CD4-positive, alpha-beta T cell (primary cell): Measurements from ENCODE around the gene SERTM2. TPM values are rescaled to one million over a fixed set of nuclear protein-coding genes. Genes with fewer than 3 reads are reported as not detected.
A peak's percentile ranks its signal among the peaks of the same experiment; 100 is the strongest.

ENCODE experiments used
- ATAC-seq: fragments of 200-7000 bp; cut with Tn5 transposase; one replicate; pipeline ENCODE4 v1.10.0; 2022; ENCODE audit warnings: mild to moderate bottlenecking; ENCODE audit not compliant: poor library complexity
- CTCF ChIA-PET: fragments of 350-600 bp; sonication (Branson Sonifier 250); formaldehyde crosslinking; loops from one replicate; lab custom pipeline; 2021; ENCODE audit warnings: antibody characterized with exemption, inconsistent platforms; lab: Charles Lee
- POLR2A ChIA-PET: fragments of 350-600 bp; sonication (Branson Sonifier 250); formaldehyde crosslinking; loops from one replicate; lab custom pipeline; 2021; ENCODE audit warnings: antibody characterized with exemption, inconsistent platforms; lab: Charles Lee
- DNase-seq, 14 experiments: peaks; one replicate each; pipeline ENCODE4 v3.0.0-alpha.2; 2013 to 2020; ENCODE audit warnings: mixed read lengths in 2 of 14
- H3K27ac ChIP-seq, 2 donors: one replicate each; pipeline versions ENCODE4 v1.5.1 to v1.7.0; 2013; ENCODE audit warnings: low read length in 2 of 2, low read depth in 1 of 2, mild to moderate bottlenecking in 1 of 2
- H3K27me3 ChIP-seq, 2 experiments: 1 replicate in 1 of 2; 2 replicates in 1 of 2; pipeline versions ENCODE4 v1.6.1 to v1.7.0; 2013; ENCODE audit warnings: low read length in 2 of 2, control low read depth in 1 of 2, mild to moderate bottlenecking in 1 of 2, moderate library complexity in 1 of 2; ENCODE audit not compliant: insufficient read depth in 2 of 2, control insufficient read depth in 1 of 2
- H3K36me3 ChIP-seq: one replicate; pipeline ENCODE4 v1.6.1; 2013; ENCODE audit warnings: low read length, control low read depth; ENCODE audit not compliant: insufficient read depth
- H3K4me1 ChIP-seq: one replicate; pipeline ENCODE4 v1.6.1; 2013; ENCODE audit warnings: low read length, control low read depth; ENCODE audit not compliant: insufficient read depth
- H3K4me3 ChIP-seq: one replicate; pipeline ENCODE4 v1.5.1; 2013; ENCODE audit warnings: mild to moderate bottlenecking, low read length, moderate library complexity
- H3K9me3 ChIP-seq, 2 experiments: 1 replicate in 1 of 2; 2 replicates in 1 of 2; pipeline versions ENCODE4 v1.6.1 to v1.7.0; 2013; ENCODE audit warnings: low read length in 2 of 2, mild to moderate bottlenecking in 2 of 2, control low read depth in 1 of 2, moderate library complexity in 1 of 2; ENCODE audit not compliant: control insufficient read depth in 1 of 2, insufficient read depth in 1 of 2
- H3K27ac Mint-ChIP-seq: one replicate; pipeline ENCODE4 v1.8.0; 2020; ENCODE audit warnings: mixed read lengths
- H3K27me3 Mint-ChIP-seq: one replicate; pipeline ENCODE4 v1.8.0; 2021; ENCODE audit warnings: mixed read lengths
- H3K36me3 Mint-ChIP-seq: one replicate; pipeline ENCODE4 v1.8.0; 2021; ENCODE audit warnings: low read depth, mixed read lengths
- H3K4me1 Mint-ChIP-seq: one replicate; pipeline ENCODE4 v1.8.0; 2021; ENCODE audit warnings: low read depth, mixed read lengths
- H3K4me3 Mint-ChIP-seq: one replicate; pipeline ENCODE4 v1.8.0; 2020; ENCODE audit warnings: mild to moderate bottlenecking, mixed read lengths
- H3K9me3 Mint-ChIP-seq: one replicate; pipeline ENCODE4 v1.8.0; 2020; ENCODE audit warnings: mixed read lengths
- intact Hi-C, 2 experiments: fragments of 100-400 bp; cut with DNase I in 1 of 2; cut with micrococcal nuclease in 1 of 2; formaldehyde crosslinking; loops; one replicate each; pipeline versions ENCODE4 v1.15.1 to v1.9.0; 2023 to 2025; cut with DNase I, micrococcal nuclease
- total RNA-seq, 174 experiments: library from RNA in 2 of 174; stranded (reverse) in 2 of 174; gene quantifications; one replicate each; pipeline ENCODE4 v1.2.3 and lab custom pipeline; 2021 to 2026
- TF ChIP-seq, protein P1 (sequence below): fragments of 200-600 bp; IDR thresholded peaks from one replicate; pipeline ENCODE4 v1.8.0; 2022; ENCODE audit warnings: antibody characterized with exemption, mild to moderate bottlenecking

SERTM2 gene
- total RNA-seq, 2 experiments from 2014 or later, result not detected

DNA sequence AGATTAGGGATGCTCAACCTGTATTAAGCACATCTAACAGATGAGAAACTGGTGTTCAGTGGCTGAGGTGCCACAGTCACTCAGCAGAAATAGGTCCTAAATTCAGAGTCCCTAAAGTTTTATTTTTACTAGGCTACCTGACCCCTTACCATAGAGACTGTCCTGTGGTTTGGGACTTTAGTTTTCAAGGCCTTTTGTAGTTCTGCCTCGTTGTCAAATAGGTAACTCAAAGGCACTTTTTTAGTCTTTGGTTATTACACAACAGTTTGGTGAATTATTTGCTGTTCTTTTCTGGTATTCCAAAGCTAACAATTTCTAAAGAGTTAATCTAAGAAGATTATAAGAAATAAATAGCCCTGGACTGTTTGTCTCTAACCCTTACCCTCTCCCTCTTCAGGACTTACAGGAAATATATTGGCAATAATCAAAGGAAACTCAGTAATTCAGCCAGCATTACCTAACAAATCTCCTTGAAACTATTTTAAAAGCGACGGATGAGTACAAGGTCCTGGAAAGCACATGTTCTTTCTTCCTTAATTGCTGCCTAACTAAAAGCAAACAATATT is 12.8 kb upstream of the SERTM2 start:
- H3K4me3 Mint-ChIP-seq, result no peak overlapping the region
- TF ChIP-seq, protein P1, sequence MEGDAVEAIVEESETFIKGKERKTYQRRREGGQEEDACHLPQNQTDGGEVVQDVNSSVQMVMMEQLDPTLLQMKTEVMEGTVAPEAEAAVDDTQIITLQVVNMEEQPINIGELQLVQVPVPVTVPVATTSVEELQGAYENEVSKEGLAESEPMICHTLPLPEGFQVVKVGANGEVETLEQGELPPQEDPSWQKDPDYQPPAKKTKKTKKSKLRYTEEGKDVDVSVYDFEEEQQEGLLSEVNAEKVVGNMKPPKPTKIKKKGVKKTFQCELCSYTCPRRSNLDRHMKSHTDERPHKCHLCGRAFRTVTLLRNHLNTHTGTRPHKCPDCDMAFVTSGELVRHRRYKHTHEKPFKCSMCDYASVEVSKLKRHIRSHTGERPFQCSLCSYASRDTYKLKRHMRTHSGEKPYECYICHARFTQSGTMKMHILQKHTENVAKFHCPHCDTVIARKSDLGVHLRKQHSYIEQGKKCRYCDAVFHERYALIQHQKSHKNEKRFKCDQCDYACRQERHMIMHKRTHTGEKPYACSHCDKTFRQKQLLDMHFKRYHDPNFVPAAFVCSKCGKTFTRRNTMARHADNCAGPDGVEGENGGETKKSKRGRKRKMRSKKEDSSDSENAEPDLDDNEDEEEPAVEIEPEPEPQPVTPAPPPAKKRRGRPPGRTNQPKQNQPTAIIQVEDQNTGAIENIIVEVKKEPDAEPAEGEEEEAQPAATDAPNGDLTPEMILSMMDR, result no peak
- H3K36me3 Mint-ChIP-seq, result no peaks in the 10 kb centered on the region
- CTCF ChIA-PET, result interaction anchor here (0.7 kb wide), 1 partner anchor 173 kb away, joined by 3 read pairs; no protein-coding TSS in a partner anchor
- Histone ChIP-seq H3K4me3 (no peak overlapping the region), H3K9me3 (no peaks in the 10 kb centered on the region), H3K27ac (no peak overlapping the region), H3K27me3 (no peaks in the 10 kb centered on the region), H3K4me1 (no peaks in the 10 kb centered on the region), H3K36me3 (no peaks in the 10 kb centered on the region)
- intact Hi-C loops, result no loop called here
- DNase-seq (no peak), ATAC-seq (no peak)
- POLR2A ChIA-PET, result no interaction called here
- no peaks in the 10 kb centered on the region for H3K9me3 Mint-ChIP-seq
- no peak overlapping the region for H3K27ac Mint-ChIP-seq
- H3K4me1 Mint-ChIP-seq, result no peaks in the 10 kb centered on the region
- H3K27me3 Mint-ChIP-seq, result no peaks in the 10 kb centered on the region

DNA sequence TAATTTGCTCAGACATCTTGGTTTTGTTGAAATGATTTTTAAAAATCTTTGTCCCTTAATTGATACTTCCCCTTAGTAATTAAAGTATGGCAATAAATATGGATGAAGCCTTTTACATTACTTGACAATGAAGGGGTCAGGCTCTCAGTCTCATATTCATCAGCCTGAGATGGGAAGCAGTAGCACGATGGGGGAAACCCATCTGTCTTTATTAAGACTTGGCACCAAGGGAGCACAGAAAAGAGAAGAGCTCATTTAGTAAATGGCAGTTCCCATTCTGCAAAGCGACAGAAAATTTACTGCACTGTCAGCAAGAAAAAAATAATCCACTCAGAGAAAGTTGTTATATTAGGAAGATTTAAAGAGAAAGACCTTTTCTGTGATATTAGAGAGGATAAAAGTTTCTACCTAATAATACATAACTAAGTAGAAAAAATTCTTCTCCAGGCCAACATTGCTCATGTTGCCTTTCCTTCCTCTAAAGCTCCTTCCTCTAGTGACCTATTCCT is 7.9 kb upstream of the SERTM2 start:
- Histone ChIP-seq H3K27me3 (no peaks in the 10 kb centered on the region), H3K4me3 (no peak overlapping the region), H3K36me3 (no peaks in the 10 kb centered on the region), H3K9me3 (no peaks in the 10 kb centered on the region), H3K4me1 (no peaks in the 10 kb centered on the region), H3K27ac (no peak overlapping the region)
- H3K36me3 Mint-ChIP-seq, result no peaks in the 10 kb centered on the region
- ChIA-PET POLR2A (no interaction called here), CTCF (no interaction called here)
- no peak overlapping the region for H3K4me3 Mint-ChIP-seq
- no peak for ATAC-seq
- no peak overlapping the region for H3K27ac Mint-ChIP-seq
- no peaks in the 10 kb centered on the region for H3K9me3 Mint-ChIP-seq
- DNase-seq, result no peak
- H3K27me3 Mint-ChIP-seq, result no peaks in the 10 kb centered on the region
- TF ChIP-seq, protein P1, result no peak
- H3K4me1 Mint-ChIP-seq, result no peaks in the 10 kb centered on the region
- intact Hi-C loops, result no loop called here

DNA sequence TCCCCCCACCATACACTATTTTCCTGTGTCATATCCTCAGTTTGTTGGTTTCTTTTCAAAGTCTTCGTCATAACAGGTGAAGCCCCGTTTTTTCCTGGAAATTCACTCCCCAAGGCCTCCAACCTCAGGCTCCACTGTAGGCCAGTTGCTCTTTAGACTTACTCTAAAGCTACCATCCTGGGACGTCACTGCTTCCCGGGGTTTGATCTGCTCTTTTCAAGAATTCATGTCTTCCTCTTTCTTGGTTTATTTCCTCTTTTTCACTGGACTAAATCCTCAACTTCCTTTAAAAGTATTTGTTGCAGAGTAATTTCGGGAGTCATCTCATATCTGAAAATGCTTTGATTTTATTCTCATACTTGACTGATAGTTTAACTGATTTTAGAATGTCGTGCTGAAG is 6.5 kb upstream of the SERTM2 start:
- no peaks in the 10 kb centered on the region for H3K36me3 Mint-ChIP-seq
- no peak overlapping the region for H3K4me3 ChIP-seq
- peaks cover 0 to 2% of the 10 kb centered on the region in 2 experiments for H3K27me3 ChIP-seq
- H3K9me3 Mint-ChIP-seq, result no peaks in the 10 kb centered on the region
- DNase-seq, result peak in 2 of 14 experiments; percentile 1 to 2
- ATAC-seq, result no peak
- intact Hi-C loops, result no loop called here
- TF ChIP-seq, protein P1, result no peak
- ChIA-PET POLR2A (no interaction called here), CTCF (no interaction called here)
- H3K27ac Mint-ChIP-seq, result no peak overlapping the region
- no peaks in the 10 kb centered on the region for H3K9me3 ChIP-seq
- no peaks in the 10 kb centered on the region for H3K4me1 Mint-ChIP-seq
- no peaks in the 10 kb centered on the region for H3K36me3 ChIP-seq
- H3K4me1 ChIP-seq, result no peaks in the 10 kb centered on the region
- no peak overlapping the region for H3K4me3 Mint-ChIP-seq
- no peak overlapping the region for H3K27ac ChIP-seq
- no peaks in the 10 kb centered on the region for H3K27me3 Mint-ChIP-seq
